ENCODE results near the gene SH3RF2. TPM values are rescaled to one million over a fixed set of nuclear protein-coding genes. Genes with fewer than 3 reads are reported as not detected.

Gene SH3RF2
- total and polyA plus RNA-seq, 10 donors = 0.04 to 0.44 (median 0.10) TPM; not detected in 2

DNA sequence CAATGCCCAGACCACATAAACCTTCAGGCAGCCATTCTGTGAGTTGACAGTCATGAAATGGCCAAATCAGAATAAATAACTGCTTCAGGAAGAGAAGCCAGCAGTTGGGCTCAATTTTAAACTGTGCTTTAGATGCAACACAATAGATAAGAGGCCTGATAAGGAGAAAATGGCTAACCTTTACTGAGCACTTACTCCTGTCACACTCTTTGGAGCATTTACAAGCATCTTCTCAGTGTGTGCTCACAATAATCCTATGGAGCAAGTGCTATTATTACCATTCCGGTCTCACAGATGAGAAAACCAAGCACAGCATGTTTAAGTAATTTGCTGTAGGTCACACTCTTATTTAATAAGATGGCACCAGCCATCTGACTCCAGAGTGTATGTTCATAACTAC lies 11.5 kb upstream of the SH3RF2 start:
- intact Hi-C loops (cut with DNase I; ENCODE audit: low total_unique reads) = no loop called here
- TF ChIP-seq, protein P1, sequence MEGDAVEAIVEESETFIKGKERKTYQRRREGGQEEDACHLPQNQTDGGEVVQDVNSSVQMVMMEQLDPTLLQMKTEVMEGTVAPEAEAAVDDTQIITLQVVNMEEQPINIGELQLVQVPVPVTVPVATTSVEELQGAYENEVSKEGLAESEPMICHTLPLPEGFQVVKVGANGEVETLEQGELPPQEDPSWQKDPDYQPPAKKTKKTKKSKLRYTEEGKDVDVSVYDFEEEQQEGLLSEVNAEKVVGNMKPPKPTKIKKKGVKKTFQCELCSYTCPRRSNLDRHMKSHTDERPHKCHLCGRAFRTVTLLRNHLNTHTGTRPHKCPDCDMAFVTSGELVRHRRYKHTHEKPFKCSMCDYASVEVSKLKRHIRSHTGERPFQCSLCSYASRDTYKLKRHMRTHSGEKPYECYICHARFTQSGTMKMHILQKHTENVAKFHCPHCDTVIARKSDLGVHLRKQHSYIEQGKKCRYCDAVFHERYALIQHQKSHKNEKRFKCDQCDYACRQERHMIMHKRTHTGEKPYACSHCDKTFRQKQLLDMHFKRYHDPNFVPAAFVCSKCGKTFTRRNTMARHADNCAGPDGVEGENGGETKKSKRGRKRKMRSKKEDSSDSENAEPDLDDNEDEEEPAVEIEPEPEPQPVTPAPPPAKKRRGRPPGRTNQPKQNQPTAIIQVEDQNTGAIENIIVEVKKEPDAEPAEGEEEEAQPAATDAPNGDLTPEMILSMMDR (IDR thresholded peaks at IDR 0.05 in 8 of 11, conservative IDR thresholded peaks at IDR 0.05 in 3 of 11) = no peak
- TF ChIP-seq POLR2AphosphoS5 (IDR thresholded peaks at IDR 0.05) (no peak), POLR2A (IDR thresholded peaks at IDR 0.05) (no peak)

DNA sequence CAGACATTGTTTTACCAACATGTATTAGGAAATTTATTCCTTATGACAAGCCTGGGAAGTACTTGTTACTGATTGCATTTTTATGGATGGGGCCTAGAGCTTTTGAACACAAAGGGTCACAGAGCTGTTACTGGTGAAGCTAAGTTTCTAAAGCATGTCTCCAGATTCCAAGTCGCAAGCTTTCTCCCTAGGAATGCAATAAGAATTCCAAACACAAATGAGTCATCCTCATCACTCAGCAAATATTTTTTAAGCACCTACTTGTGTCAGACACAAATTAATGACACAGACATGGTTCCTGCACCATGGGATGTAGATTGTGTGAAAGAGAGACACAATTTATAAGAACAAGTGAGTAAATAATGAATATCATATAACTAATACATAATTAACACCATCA lies 11.0 kb upstream of the SH3RF2 start:
- DNase-seq = no peak
- Histone ChIP-seq H3K27ac (no peak overlapping the region), H3K4me3 (no peak overlapping the region), H3K9me3 (no peaks in the 10 kb centered on the region), H3K36me3 (no peaks in the 10 kb centered on the region), H3K4me1 (no peaks in the 10 kb centered on the region), H3K27me3 (replicated peaks in 1 of 7) (no peaks in the 10 kb centered on the region)
- WGBS, 5 donors = 38 to 89% (median 73%) methylated on average over 1 of the region's 1 CpG
- TF ChIP-seq POLR2A (IDR thresholded peaks at IDR 0.05) (no peak), POLR2AphosphoS5 (IDR thresholded peaks at IDR 0.05) (no peak)
- TF ChIP-seq, protein P1 (IDR thresholded peaks at IDR 0.05 in 8 of 11, conservative IDR thresholded peaks at IDR 0.05 in 3 of 11) = no peak
- intact Hi-C loops (cut with DNase I; ENCODE audit: low total_unique reads) = no loop called here

More for the DNA sequence above, 11.5 kb upstream of the SH3RF2 start:
- H3K4me1 ChIP-seq = no peaks in the 10 kb centered on the region
- no peaks in the 10 kb centered on the region for H3K36me3 ChIP-seq
- H3K9me3 ChIP-seq = no peaks in the 10 kb centered on the region
- 72 to 91% (median 81%) methylated on average over 1 of the region's 1 CpG for WGBS, 5 donors
- H3K4me3 ChIP-seq = no peak overlapping the region
- H3K27ac ChIP-seq = no peak overlapping the region
- peaks cover 0 to 2% (median 0%) of the 10 kb centered on the region in 7 donors for H3K27me3 ChIP-seq (replicated peaks in 1 of 7)
- DNase-seq = no peak

DNA sequence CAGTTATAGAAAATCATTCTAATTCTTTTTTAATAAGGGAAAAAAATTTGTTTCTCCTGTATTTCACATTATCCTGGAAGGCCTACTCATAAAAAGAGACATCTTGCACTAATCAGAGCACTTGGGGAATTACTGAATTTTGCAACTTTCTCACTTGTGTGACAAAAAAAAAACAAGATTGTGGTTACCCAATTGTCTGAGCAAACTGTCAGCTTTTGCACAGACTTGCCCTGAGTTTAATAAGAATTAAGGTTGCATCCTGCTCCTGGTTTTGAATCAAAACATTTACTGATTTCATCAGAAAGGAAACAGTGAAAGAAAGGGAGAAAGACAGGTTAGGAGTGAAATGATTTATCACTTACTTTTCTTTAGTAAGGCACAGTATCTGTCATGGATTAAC lies 10.6 kb upstream of the SH3RF2 start:
- no peaks in the 10 kb centered on the region for H3K27me3 ChIP-seq (replicated peaks in 1 of 7)
- TF ChIP-seq POLR2A (IDR thresholded peaks at IDR 0.05) = no peak
- TF ChIP-seq POLR2AphosphoS5 (IDR thresholded peaks at IDR 0.05) = no peak
- TF ChIP-seq, protein P1 (IDR thresholded peaks at IDR 0.05 in 8 of 11, conservative IDR thresholded peaks at IDR 0.05 in 3 of 11) = no peak
- no peak overlapping the region for H3K27ac ChIP-seq
- no peak overlapping the region for H3K4me3 ChIP-seq
- no peaks in the 10 kb centered on the region for H3K9me3 ChIP-seq
- no peak for DNase-seq
- intact Hi-C loops (cut with DNase I; ENCODE audit: low total_unique reads) = no loop called here
- H3K4me1 ChIP-seq = no peaks in the 10 kb centered on the region
- no peaks in the 10 kb centered on the region for H3K36me3 ChIP-seq

DNA sequence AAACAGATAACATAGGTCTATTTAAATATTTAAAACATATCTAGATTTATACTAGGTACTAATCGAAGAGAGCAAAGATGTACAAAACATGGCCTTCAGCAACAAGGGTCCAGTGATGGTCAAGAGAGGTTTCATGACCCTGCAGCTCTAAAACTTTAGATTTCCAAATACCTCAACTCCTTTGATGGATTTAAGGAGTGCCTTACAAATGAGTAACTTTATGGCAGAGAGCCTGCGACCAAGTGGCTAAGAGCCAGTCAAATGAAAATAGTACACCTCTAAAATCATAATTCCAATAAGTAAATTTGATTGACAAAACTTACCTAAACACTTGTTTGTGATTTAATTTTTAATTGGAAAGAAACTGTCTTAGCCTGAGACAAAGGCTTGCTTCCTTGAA lies 4.7 kb upstream of the SH3RF2 start:
- TF ChIP-seq, protein P1 (IDR thresholded peaks at IDR 0.05 in 8 of 11, conservative IDR thresholded peaks at IDR 0.05 in 3 of 11) = no peak
- TF ChIP-seq POLR2AphosphoS5 (IDR thresholded peaks at IDR 0.05) (no peak), POLR2A (IDR thresholded peaks at IDR 0.05) (no peak)
- no peak overlapping the region for H3K27ac ChIP-seq
- no peaks in the 10 kb centered on the region for H3K36me3 ChIP-seq
- peaks cover 0 to 9% (median 3%) of the 10 kb centered on the region in 6 donors for H3K4me1 ChIP-seq
- DNase-seq = no peak
- H3K9me3 ChIP-seq = no peaks in the 10 kb centered on the region
- H3K27me3 ChIP-seq (replicated peaks in 1 of 7) = peaks cover 0 to 33% (median 8%) of the 10 kb centered on the region in 7 donors
- 72 to 93% (median 86%) methylated on average over 2 of the region's 2 CpGs for WGBS, 5 donors
- H3K4me3 ChIP-seq = no peak overlapping the region
- intact Hi-C loops (cut with DNase I; ENCODE audit: low total_unique reads) = no loop called here
